DMS53 (cell line): ENCODE results near the gene ERP29.
"Not testable (repeated sequence)": the region's sequence is repeated elsewhere in the genome, so short reads cannot be mapped to it uniquely, and the experiment has no call there.

Source experiments
- DNase-seq: peaks from one replicate; lab custom pipeline; 2025; lab: John Stamatoyannopoulos, UW

Gene ERP29

GRCh38 chr12:112012775-112013600 is at the start of gene ERP29, which contains the start of gene TMEM116:
Gene ERP29, plus strand, starts transcription at chr12:112013426. Its CDS starts 40 bp downstream, at chr12:112013466.
Gene TMEM116, minus strand, starts transcription at chr12:112013165. Its CDS starts 7,895 bp downstream, at chr12:112005270.
- DNase-seq, result peak; percentile 100

- peak; percentile 91 for DNase-seq
Measured at GRCh38 chr12:111964935-111965334, 48.3 kb upstream of the ERP29 start.

- no peak for DNase-seq
Measured at GRCh38 chr12:111971800-111972199, 41.4 kb upstream of the ERP29 start.

GRCh38 chr12:111975161-111975931 is 37.9 kb upstream of the ERP29 start:
- DNase-seq, result no peak

- DNase-seq, result no peak
Measured at GRCh38 chr12:111976291-111976690, 36.9 kb upstream of the ERP29 start.

GRCh38 chr12:111976860-111977259 is 36.4 kb upstream of the ERP29 start:
- DNase-seq, result no peak

- no peak for DNase-seq
Measured at GRCh38 chr12:111978545-111978944, 34.7 kb upstream of the ERP29 start.

- no peak for DNase-seq
Measured at GRCh38 chr12:111980598-111980997, 32.6 kb upstream of the ERP29 start.

- DNase-seq, result no peak
Measured at GRCh38 chr12:111981987-111982386, 31.2 kb upstream of the ERP29 start.

GRCh38 chr12:111984820-111985219 is 28.4 kb upstream of the ERP29 start:
- no peak for DNase-seq

- no peak for DNase-seq
Measured at GRCh38 chr12:111991535-111991934, 21.7 kb upstream of the ERP29 start.

- DNase-seq, result no peak
Measured at GRCh38 chr12:111991946-111992345, 21.3 kb upstream of the ERP29 start.

GRCh38 chr12:111992464-111992863 is 20.8 kb upstream of the ERP29 start:
- no peak for DNase-seq

- no peak for DNase-seq
Measured at GRCh38 chr12:111993292-111994150, 19.7 kb upstream of the ERP29 start.

GRCh38 chr12:111994211-111995111 is 18.8 kb upstream of the ERP29 start:
- DNase-seq, result not testable (repeated sequence)

GRCh38 chr12:111995782-111996480 is 17.3 kb upstream of the ERP29 start:
- DNase-seq, result no peak

GRCh38 chr12:111997300-111997699 is 15.9 kb upstream of the ERP29 start:
- no peak for DNase-seq

GRCh38 chr12:111998015-111998414 is 15.2 kb upstream of the ERP29 start:
- no peak for DNase-seq

GRCh38 chr12:111999129-111999528 is 14.1 kb upstream of the ERP29 start:
- not testable (repeated sequence) for DNase-seq

- no peak for DNase-seq
Measured at GRCh38 chr12:112000820-112001219, 12.4 kb upstream of the ERP29 start.
